ENCODE data around the gene FPGS. TPM values are rescaled to one million over a fixed set of nuclear protein-coding genes. Genes with fewer than 3 reads are reported as not detected.

FPGS gene
- total RNA-seq, 2 experiments from 2014 or later = 132 to 147 TPM

GRCh38 chr9:127828262-127829031 lies 25.8 kb downstream of the FPGS start:
- POLR2A ChIA-PET = interaction anchor here (0.6 kb wide), 1 partner anchor 16 kb away, joined by 3 read pairs; no protein-coding TSS in a partner anchor
- H3K4me2 ChIP-seq (ENCODE audit: low read length) = no peak overlapping the region
- intact Hi-C loops (cut with micrococcal nuclease; ENCODE audit: unreplicated experiment) = no loop called here

GRCh38 chr9:127829205-127829906 lies 26.7 kb downstream of the FPGS start:
- no peak overlapping the region for H3K27ac ChIP-seq (ENCODE audit: low read depth, low read length, poor library complexity, severe bottlenecking)
- no peak for TF ChIP-seq CTCF (conservative IDR thresholded peaks at IDR 0.05; ENCODE audit: low read length)
- TF ChIP-seq EZH2phosphoT487 (IDR thresholded peaks at IDR 0.05; ENCODE audit: borderline replicate concordance, low read depth, low read length) = no peak
- no peak overlapping the region for H3K4me3 ChIP-seq (ENCODE audit: low read depth, low read length, poor library complexity, severe bottlenecking)
- H3K9me3 ChIP-seq (ENCODE audit: low read length) = no peaks in the 10 kb centered on the region
- H3K79me2 ChIP-seq (ENCODE audit: insufficient read depth, low read depth, low read length) = no peaks in the 10 kb centered on the region
- ChIA-PET CTCF (ENCODE audit: unreplicated experiment) (no interaction called here), POLR2A (no interaction called here)
- H3K9me2 ChIP-seq (ENCODE audit: insufficient read depth, low read length) = no peaks in the 10 kb centered on the region
- no peaks in the 10 kb centered on the region for H3K36me3 ChIP-seq (ENCODE audit: insufficient read depth, low read length)
- BruUV-seq (replicated peaks) = no TSS peak
- no peak overlapping the region for H2AFZ ChIP-seq (ENCODE audit: low read length)
- no peak overlapping the region for H3K4me2 ChIP-seq (ENCODE audit: low read length)
- DNase-seq (ENCODE audit: low spot score) = no peak
- intact Hi-C loops (cut with micrococcal nuclease; ENCODE audit: unreplicated experiment) = no loop called here
- H3K4me1 ChIP-seq (ENCODE audit: insufficient read depth, low read length, poor library complexity, severe bottlenecking) = no peaks in the 10 kb centered on the region
- no peaks in the 10 kb centered on the region for H4K20me1 ChIP-seq (ENCODE audit: insufficient read depth, low read length)

More at GRCh38 chr9:127828262-127829031, 25.8 kb downstream of the FPGS start:
- TF ChIP-seq CTCF (conservative IDR thresholded peaks at IDR 0.05; ENCODE audit: low read length) (no peak), EZH2phosphoT487 (IDR thresholded peaks at IDR 0.05; ENCODE audit: borderline replicate concordance, low read depth, low read length) (no peak)
- no peak overlapping the region for H3K27ac ChIP-seq (ENCODE audit: low read depth, low read length, poor library complexity, severe bottlenecking)
- no peaks in the 10 kb centered on the region for H3K4me1 ChIP-seq (ENCODE audit: insufficient read depth, low read length, poor library complexity, severe bottlenecking)
- BruUV-seq (replicated peaks) = no TSS peak
- no peaks in the 10 kb centered on the region for H3K9me2 ChIP-seq (ENCODE audit: insufficient read depth, low read length)
- H3K79me2 ChIP-seq (ENCODE audit: insufficient read depth, low read depth, low read length) = no peaks in the 10 kb centered on the region
- H2AFZ ChIP-seq (ENCODE audit: low read length) = no peak overlapping the region
- no peaks in the 10 kb centered on the region for H4K20me1 ChIP-seq (ENCODE audit: insufficient read depth, low read length)
- DNase-seq (ENCODE audit: low spot score) = no peak
- H3K36me3 ChIP-seq (ENCODE audit: insufficient read depth, low read length) = no peaks in the 10 kb centered on the region
- no peaks in the 10 kb centered on the region for H3K9me3 ChIP-seq (ENCODE audit: low read length)
- H3K4me3 ChIP-seq (ENCODE audit: low read depth, low read length, poor library complexity, severe bottlenecking) = no peak overlapping the region
- CTCF ChIA-PET (ENCODE audit: unreplicated experiment) = no interaction called here

GRCh38 chr9:127832248-127832647 lies 29.6 kb downstream of the FPGS start:
- DNase-seq (ENCODE audit: low spot score) = no peak
- Histone ChIP-seq H3K4me1 (ENCODE audit: insufficient read depth, low read length, poor library complexity, severe bottlenecking) (no peaks in the 10 kb centered on the region), H3K4me2 (ENCODE audit: low read length) (no peak overlapping the region), H3K9me2 (ENCODE audit: insufficient read depth, low read length) (no peaks in the 10 kb centered on the region), H3K79me2 (ENCODE audit: insufficient read depth, low read depth, low read length) (no peaks in the 10 kb centered on the region), H4K20me1 (ENCODE audit: insufficient read depth, low read length) (no peaks in the 10 kb centered on the region), H3K4me3 (ENCODE audit: low read depth, low read length, poor library complexity, severe bottlenecking) (no peak overlapping the region), H3K9me3 (ENCODE audit: low read length) (no peaks in the 10 kb centered on the region), H3K27ac (ENCODE audit: low read depth, low read length, poor library complexity, severe bottlenecking) (no peak overlapping the region), H2AFZ (ENCODE audit: low read length) (no peak overlapping the region), H3K36me3 (ENCODE audit: insufficient read depth, low read length) (no peaks in the 10 kb centered on the region)
- intact Hi-C loops (cut with micrococcal nuclease; ENCODE audit: unreplicated experiment) = no loop called here
- CTCF ChIA-PET (ENCODE audit: unreplicated experiment) = no interaction called here
- POLR2A ChIA-PET = no interaction called here
- TF ChIP-seq EZH2phosphoT487 (IDR thresholded peaks at IDR 0.05; ENCODE audit: borderline replicate concordance, low read depth, low read length) = no peak
- TF ChIP-seq CTCF (conservative IDR thresholded peaks at IDR 0.05; ENCODE audit: low read length) = no peak
- no TSS peak for BruUV-seq (replicated peaks)

Measured in OCI-LY7 (cell line).